GM12873 (cell line): Measurements from ENCODE around the gene FGG.

Experiments used
- CTCF ChIP-seq: IDR thresholded peaks from 2 replicates; pipeline ENCODE4 v1.5.1; 2012; ENCODE audit warnings: low read depth, mild to moderate bottlenecking, moderate library complexity, low read length, control low read depth; ENCODE audit not compliant: insufficient read depth; ENCODE audit errors: missing control alignments

Gene FGG

GRCh38 chr4:154559494-154560418 is 52.7 kb downstream of the FGG start:
- TF ChIP-seq CTCF = peak; percentile 68

- TF ChIP-seq CTCF = no peak
Observed at GRCh38 chr4:154559141-154559493, 53.3 kb downstream of the FGG start.
